Activated CD4-positive, alpha-beta T cell treated with anti-CD3 and anti-CD28 coated beads, Interleukin-2, amount 10 ng/mL, durations not matched to agents 7 days and 5 days (primary cell): ENCODE measurements around the gene ERC1. TPM values are rescaled to one million over a fixed set of nuclear protein-coding genes. Genes with fewer than 3 reads are reported as not detected.
A peak's percentile ranks its signal among the peaks of the same experiment; 100 is the strongest.
"Not testable (repeated sequence)": the region's sequence is repeated elsewhere in the genome, so short reads cannot be mapped to it uniquely, and the experiment has no call there.

Experiments used
- CTCF ChIA-PET: fragments of 350-600 bp; sonication (Branson Sonifier 250); formaldehyde crosslinking; loops from one replicate; lab custom pipeline; 2021; ENCODE audit warnings: antibody characterized with exemption; lab: Charles Lee
- POLR2A ChIA-PET: fragments of 350-600 bp; sonication (Branson Sonifier 250); formaldehyde crosslinking; loops from one replicate; lab custom pipeline; 2021; ENCODE audit warnings: antibody characterized with exemption; lab: Charles Lee
- DNase-seq: peaks from one replicate; pipeline ENCODE4 v3.0.0-alpha.2; 2020
- H3K27ac Mint-ChIP-seq: one replicate; pipeline ENCODE4 v1.8.0; 2021; ENCODE audit warnings: mild to moderate bottlenecking, moderate library complexity, mixed read lengths
- H3K27me3 Mint-ChIP-seq: one replicate; pipeline ENCODE4 v1.8.0; 2021; ENCODE audit warnings: mixed read lengths
- H3K36me3 Mint-ChIP-seq: one replicate; pipeline ENCODE4 v1.8.0; 2021; ENCODE audit warnings: low read depth, mixed read lengths
- H3K4me1 Mint-ChIP-seq: one replicate; pipeline ENCODE4 v1.8.0; 2021; ENCODE audit warnings: mixed read lengths
- H3K4me3 Mint-ChIP-seq: one replicate; pipeline ENCODE4 v1.8.0; 2021; ENCODE audit warnings: mild to moderate bottlenecking, moderate library complexity, mixed read lengths
- H3K9me3 Mint-ChIP-seq: one replicate; pipeline ENCODE4 v1.8.0; 2021; ENCODE audit warnings: mixed read lengths
- total RNA-seq, 2 experiments: library from RNA; stranded (reverse); gene quantifications; one replicate each; pipeline ENCODE4 v1.2.3, GENCODE V29; 2021

Gene ERC1
- total RNA-seq, 2 experiments from 2014 or later = 38.7 to 43.4 TPM

GRCh38 chr12:1046727-1047126, 55.7 kb downstream of the ERC1 start:
- H3K27me3 Mint-ChIP-seq = no peaks in the 10 kb centered on the region
- H3K36me3 Mint-ChIP-seq = no peaks in the 10 kb centered on the region
- no peak overlapping the region for H3K4me3 Mint-ChIP-seq
- DNase-seq = no peak
- ChIA-PET POLR2A (no interaction called here), CTCF (no interaction called here)
- no peak overlapping the region for H3K27ac Mint-ChIP-seq
- peaks cover 9% of the 10 kb centered on the region for H3K4me1 Mint-ChIP-seq
- no peaks in the 10 kb centered on the region for H3K9me3 Mint-ChIP-seq

- CTCF ChIA-PET = interaction anchor here (1.0 kb wide), 1 partner anchor 61 kb away, joined by 3 read pairs; no protein-coding TSS in a partner anchor
- no peak overlapping the region for H3K4me3 Mint-ChIP-seq
- DNase-seq = no peak
- H3K36me3 Mint-ChIP-seq = no peaks in the 10 kb centered on the region
- POLR2A ChIA-PET = no interaction called here
- H3K4me1 Mint-ChIP-seq = peaks cover 9% of the 10 kb centered on the region
- no peaks in the 10 kb centered on the region for H3K9me3 Mint-ChIP-seq
- H3K27ac Mint-ChIP-seq = no peak overlapping the region
- H3K27me3 Mint-ChIP-seq = no peaks in the 10 kb centered on the region
Measured at GRCh38 chr12:1047898-1048660, 57.1 kb downstream of the ERC1 start.

GRCh38 chr12:1050059-1050707, 59.2 kb downstream of the ERC1 start:
- H3K27me3 Mint-ChIP-seq = no peaks in the 10 kb centered on the region
- no peak for DNase-seq
- ChIA-PET CTCF (no interaction called here), POLR2A (no interaction called here)
- H3K36me3 Mint-ChIP-seq = no peaks in the 10 kb centered on the region
- no peaks in the 10 kb centered on the region for H3K9me3 Mint-ChIP-seq
- H3K27ac Mint-ChIP-seq = peak overlapping the region; percentile 58
- no peak overlapping the region for H3K4me3 Mint-ChIP-seq
- peaks cover 9% of the 10 kb centered on the region for H3K4me1 Mint-ChIP-seq

- H3K36me3 Mint-ChIP-seq, DNase-seq, H3K27ac Mint-ChIP-seq, H3K9me3 Mint-ChIP-seq, H3K27me3 Mint-ChIP-seq, H3K4me1 Mint-ChIP-seq, H3K4me3 Mint-ChIP-seq, POLR2A ChIA-PET, CTCF ChIA-PET: not testable (repeated sequence)
Measured at GRCh38 chr12:1051672-1052071, 60.6 kb downstream of the ERC1 start.

- Mint-ChIP-seq H3K4me3 (no peak overlapping the region), H3K9me3 (peaks cover 6% of the 10 kb centered on the region), H3K27ac (no peak overlapping the region), H3K27me3 (no peaks in the 10 kb centered on the region), H3K36me3 (peaks cover 8% of the 10 kb centered on the region), H3K4me1 (peaks cover 3% of the 10 kb centered on the region)
- ChIA-PET POLR2A (no interaction called here), CTCF (interaction anchor here (0.6 to 1.0 kb wide), 6 partner anchors 13 to 1130 kb away, joined by 3 read pairs; no protein-coding TSS in a partner anchor)
- DNase-seq = no peak
Measured at GRCh38 chr12:1053690-1054089, 62.7 kb downstream of the ERC1 start.

- Mint-ChIP-seq H3K4me3 (no peak overlapping the region), H3K27me3 (no peaks in the 10 kb centered on the region), H3K27ac (no peak overlapping the region), H3K9me3 (peaks cover 11% of the 10 kb centered on the region), H3K4me1 (peaks cover 1% of the 10 kb centered on the region), H3K36me3 (peaks cover 11% of the 10 kb centered on the region)
- ChIA-PET CTCF (interaction anchor here (0.7 to 1.0 kb wide), 2 partner anchors 59 to 1129 kb away, joined by 3 read pairs; no protein-coding TSS in a partner anchor), POLR2A (no interaction called here)
- DNase-seq = no peak
Measured at GRCh38 chr12:1054117-1054870, 63.3 kb downstream of the ERC1 start.

- Mint-ChIP-seq H3K4me3 (no peak overlapping the region), H3K36me3 (peaks cover 25% of the 10 kb centered on the region), H3K9me3 (peaks cover 18% of the 10 kb centered on the region), H3K27me3 (no peaks in the 10 kb centered on the region), H3K4me1 (no peaks in the 10 kb centered on the region), H3K27ac (no peak overlapping the region)
- DNase-seq = no peak
- ChIA-PET POLR2A (no interaction called here), CTCF (no interaction called here)
Measured at GRCh38 chr12:1056390-1056789, 65.4 kb downstream of the ERC1 start.

GRCh38 chr12:1058423-1058822, 67.4 kb downstream of the ERC1 start:
- Mint-ChIP-seq H3K27ac (no peak overlapping the region), H3K27me3 (no peaks in the 10 kb centered on the region), H3K36me3 (peaks cover 35% of the 10 kb centered on the region), H3K4me3 (no peak overlapping the region), H3K4me1 (peaks cover 2% of the 10 kb centered on the region), H3K9me3 (peaks cover 27% of the 10 kb centered on the region)
- ChIA-PET POLR2A (no interaction called here), CTCF (no interaction called here)
- DNase-seq = no peak

- H3K27ac Mint-ChIP-seq = no peak overlapping the region
- H3K36me3 Mint-ChIP-seq = peaks cover 41% of the 10 kb centered on the region
- H3K27me3 Mint-ChIP-seq = no peaks in the 10 kb centered on the region
- ChIA-PET POLR2A (no interaction called here), CTCF (no interaction called here)
- peaks cover 2% of the 10 kb centered on the region for H3K4me1 Mint-ChIP-seq
- no peak overlapping the region for H3K4me3 Mint-ChIP-seq
- DNase-seq = no peak
- peaks cover 32% of the 10 kb centered on the region for H3K9me3 Mint-ChIP-seq
Measured at GRCh38 chr12:1059162-1059561, 68.1 kb downstream of the ERC1 start.

- no peak for DNase-seq
- Mint-ChIP-seq H3K27ac (no peak overlapping the region), H3K27me3 (no peaks in the 10 kb centered on the region), H3K36me3 (peaks cover 40% of the 10 kb centered on the region), H3K9me3 (peaks cover 30% of the 10 kb centered on the region), H3K4me1 (peaks cover 2% of the 10 kb centered on the region), H3K4me3 (no peak overlapping the region)
- ChIA-PET POLR2A (interaction anchor here (0.6 kb wide), 1 partner anchor 405 kb away, joined by 3 read pairs; no protein-coding TSS in a partner anchor), CTCF (no interaction called here)
Measured at GRCh38 chr12:1063852-1064251, 72.8 kb downstream of the ERC1 start.

- Mint-ChIP-seq H3K36me3 (peaks cover 37% of the 10 kb centered on the region), H3K27me3 (no peaks in the 10 kb centered on the region), H3K27ac (no peak overlapping the region), H3K4me1 (peaks cover 2% of the 10 kb centered on the region), H3K9me3 (peaks cover 27% of the 10 kb centered on the region), H3K4me3 (no peak overlapping the region)
- POLR2A ChIA-PET = interaction anchor here (0.6 kb wide), 1 partner anchor 404 kb away, joined by 3 read pairs; no protein-coding TSS in a partner anchor
- DNase-seq = no peak
- CTCF ChIA-PET = no interaction called here
Measured at GRCh38 chr12:1064317-1064716, 73.3 kb downstream of the ERC1 start.

GRCh38 chr12:1065629-1066028, 74.6 kb downstream of the ERC1 start:
- H3K36me3 Mint-ChIP-seq = peaks cover 29% of the 10 kb centered on the region
- no peak overlapping the region for H3K4me3 Mint-ChIP-seq
- ChIA-PET CTCF (no interaction called here), POLR2A (no interaction called here)
- H3K9me3 Mint-ChIP-seq = peaks cover 20% of the 10 kb centered on the region
- peaks cover 2% of the 10 kb centered on the region for H3K4me1 Mint-ChIP-seq
- no peaks in the 10 kb centered on the region for H3K27me3 Mint-ChIP-seq
- H3K27ac Mint-ChIP-seq = no peak overlapping the region
- no peak for DNase-seq

GRCh38 chr12:1069846-1070245, 78.8 kb downstream of the ERC1 start:
- H3K4me1 Mint-ChIP-seq = no peaks in the 10 kb centered on the region
- H3K36me3 Mint-ChIP-seq = peaks cover 4% of the 10 kb centered on the region
- H3K27ac Mint-ChIP-seq = no peak overlapping the region
- H3K9me3 Mint-ChIP-seq = no peaks in the 10 kb centered on the region
- H3K27me3 Mint-ChIP-seq = no peaks in the 10 kb centered on the region
- no peak overlapping the region for H3K4me3 Mint-ChIP-seq
- ChIA-PET CTCF (interaction anchor here (0.6 to 0.9 kb wide), 2 partner anchors 13 to 30 kb away, joined by 3 to 4 read pairs; no protein-coding TSS in a partner anchor), POLR2A (no interaction called here)
- no peak for DNase-seq
